Mammary epithelial cell (primary cell): Measurements from ENCODE around the gene DISP2.

Source experiments
- CTCF ChIP-seq, 2 donors: IDR thresholded peaks in 1 of 2; conservative IDR thresholded peaks in 1 of 2; 2 replicates each; pipeline ENCODE4 v1.5.1; 2011 to 2012; ENCODE audit warnings: inconsistent platforms in 2 of 2, low read length in 2 of 2, mild to moderate bottlenecking in 2 of 2, control low read depth in 1 of 2, low read depth in 1 of 2; ENCODE audit not compliant: insufficient read depth in 1 of 2; ENCODE audit errors: extremely low read depth in 1 of 2
- EZH2 ChIP-seq: IDR thresholded peaks from 2 replicates; pipeline ENCODE4 v1.6.1; 2012; ENCODE audit warnings: low read length, inconsistent platforms, borderline replicate concordance

DNA sequence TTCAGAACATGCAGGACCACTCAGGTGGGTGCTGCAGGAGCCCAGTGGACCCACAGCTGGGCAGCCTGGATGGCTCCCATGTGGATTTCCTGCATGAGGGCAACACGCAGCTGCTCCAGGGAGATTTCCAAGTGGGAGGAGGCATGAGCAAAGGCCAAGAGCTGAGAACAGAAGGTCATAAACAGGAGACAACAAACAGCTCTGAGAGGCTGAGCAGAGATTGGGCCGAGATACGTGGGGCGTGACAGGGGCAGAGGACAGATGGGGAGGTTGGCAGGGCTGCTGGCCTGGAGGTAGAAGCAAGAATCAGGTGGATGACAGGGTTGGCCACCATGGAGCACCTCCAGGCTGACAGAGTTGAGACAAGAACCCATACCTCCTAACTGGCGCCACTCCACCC, 4.3 kb upstream of the DISP2 start:
- no peak for TF ChIP-seq CTCF (conservative IDR thresholded peaks at IDR 0.05 in 1 of 2, IDR thresholded peaks at IDR 0.05 in 1 of 2; ENCODE audit: extremely low read depth in 1 of 2, insufficient read depth in 1 of 2, low read depth in 1 of 2, low read length in 2 of 2)
- no peak for TF ChIP-seq EZH2
